GM21825 (cell line): Measurements from ENCODE around the gene CBR4.
"Not testable (repeated sequence)": the region's sequence is repeated elsewhere in the genome, so short reads cannot be mapped to it uniquely, and the experiment has no call there.

ENCODE experiments used
- ATAC-seq: cut with Tn5 transposase; IDR thresholded peaks from one replicate; pipeline ENCODE4 v1.9.1; 2021; ENCODE audit warnings: mild to moderate bottlenecking, moderate library complexity; ENCODE audit not compliant: unreplicated experiment

CBR4 gene

DNA sequence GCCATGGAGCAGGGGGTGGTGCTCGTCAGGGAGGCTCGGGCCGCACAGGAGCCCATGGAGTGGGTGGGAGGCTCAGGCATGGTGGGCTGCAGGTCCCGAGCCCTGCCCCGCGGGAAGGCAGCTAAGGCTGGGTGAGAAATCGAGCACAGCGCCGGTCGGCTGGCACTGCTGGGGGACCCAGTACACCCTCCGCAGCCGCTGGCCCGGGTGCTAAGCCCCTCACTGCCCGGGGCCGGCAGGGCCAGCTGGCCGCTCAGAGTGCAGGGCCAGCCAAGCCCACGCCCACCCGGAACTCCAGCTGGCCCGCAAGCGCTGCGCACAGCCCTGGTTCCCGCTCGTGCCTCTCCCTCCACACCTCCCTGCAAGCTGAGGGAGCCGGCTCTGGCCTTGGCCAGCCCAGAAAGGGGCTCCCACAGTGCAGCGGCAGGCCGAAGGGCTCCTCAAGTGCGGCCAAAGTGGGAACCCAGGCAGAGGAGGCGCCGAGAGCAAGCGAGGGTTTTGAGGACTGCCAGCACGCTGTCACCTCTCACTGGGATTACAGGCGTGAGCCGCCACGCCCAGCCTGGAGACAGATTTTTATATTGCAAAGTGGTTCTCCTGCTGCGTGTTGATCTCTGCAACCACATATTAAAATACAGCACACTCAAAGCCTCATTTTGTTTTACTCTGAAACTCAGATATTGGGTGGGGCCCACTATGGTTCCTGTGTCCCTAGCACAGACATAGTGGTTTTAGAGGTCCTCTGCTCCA lies 26.0 kb upstream of the CBR4 start:
- not testable (repeated sequence) for ATAC-seq

GRCh38 chr4:169033660-169034059 lies 23.6 kb upstream of the CBR4 start:
- ATAC-seq = no peak

GRCh38 chr4:169032883-169033645 lies 23.0 kb upstream of the CBR4 start:
- no peak for ATAC-seq

DNA sequence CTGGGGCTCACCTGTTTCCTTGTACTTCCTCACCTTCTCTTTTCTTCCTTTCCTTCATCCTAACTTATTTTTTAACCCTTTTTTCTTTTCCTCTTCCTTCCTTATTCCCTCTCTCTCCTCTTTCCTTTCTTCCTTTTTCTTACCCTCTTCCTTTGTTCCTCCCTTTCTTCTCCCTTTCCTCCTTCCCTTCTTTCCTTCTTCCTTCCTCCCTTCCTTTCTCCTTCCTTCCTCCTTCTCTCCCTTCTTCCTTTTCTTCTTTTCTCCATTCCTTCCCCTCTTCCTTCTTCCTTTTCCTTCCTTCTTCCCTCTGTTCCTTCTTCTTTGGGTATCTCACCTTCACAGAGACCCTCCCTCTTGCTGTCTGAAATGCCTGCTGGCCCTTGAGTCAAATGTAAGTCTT lies 22.1 kb upstream of the CBR4 start:
- no peak for ATAC-seq

DNA sequence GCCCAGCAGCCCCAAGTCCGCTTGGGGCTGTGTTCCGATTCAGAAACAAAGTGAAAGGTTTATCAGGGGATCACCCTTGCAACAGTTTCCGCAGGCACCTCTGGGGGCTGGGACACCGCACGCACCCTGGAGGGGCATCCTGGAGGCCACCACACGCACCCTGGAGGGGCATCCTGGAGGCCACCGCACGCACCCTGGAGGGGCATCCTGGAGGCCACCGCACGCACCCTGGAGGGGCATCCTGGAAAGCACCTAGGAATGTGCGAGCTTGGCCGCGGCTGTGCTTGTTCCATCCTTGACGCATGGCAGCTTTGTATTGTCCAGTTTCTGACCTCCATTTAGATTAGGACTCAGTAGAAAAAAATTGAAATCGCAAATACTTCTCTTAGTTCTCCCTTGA lies 21.3 kb upstream of the CBR4 start:
- ATAC-seq = no peak

DNA sequence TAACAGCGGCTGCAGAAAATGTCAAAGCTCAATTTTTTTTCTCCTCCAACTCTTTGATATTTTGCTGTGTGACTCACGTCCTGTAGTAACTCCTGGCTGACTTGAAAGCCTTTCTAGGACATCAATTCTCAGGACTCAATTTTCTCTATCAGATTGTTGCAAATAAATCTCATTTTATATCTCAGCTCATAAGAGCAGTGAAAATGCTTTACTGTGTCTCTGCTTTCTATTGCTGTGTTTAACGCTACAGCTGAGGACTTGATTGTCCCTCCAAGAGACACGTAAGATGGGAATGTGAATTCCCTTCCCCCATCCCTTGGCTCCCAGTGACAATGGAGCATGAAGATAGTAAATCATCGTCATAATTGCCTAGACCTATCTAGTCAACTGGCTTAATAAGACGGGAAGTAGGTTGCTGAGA lies 20.5 kb upstream of the CBR4 start:
- no peak for ATAC-seq

DNA sequence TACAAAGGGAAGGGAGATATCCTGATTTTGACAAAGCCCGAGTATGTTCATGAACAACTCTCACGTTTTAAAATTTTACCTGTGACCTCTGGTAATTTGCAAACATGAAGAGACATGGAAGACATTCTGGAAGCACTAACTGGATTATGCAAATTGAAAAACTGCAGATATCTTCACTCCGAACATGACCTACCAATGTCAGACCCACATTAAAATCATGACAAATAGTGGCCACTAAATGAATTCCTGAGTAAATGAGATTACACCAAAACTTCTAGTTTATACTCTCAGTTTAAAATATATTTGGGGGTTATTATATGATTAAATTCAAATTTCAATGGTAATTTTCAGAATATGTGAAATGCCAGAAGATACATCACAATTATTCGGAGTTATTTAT lies 19.9 kb upstream of the CBR4 start:
- ATAC-seq = no peak

DNA sequence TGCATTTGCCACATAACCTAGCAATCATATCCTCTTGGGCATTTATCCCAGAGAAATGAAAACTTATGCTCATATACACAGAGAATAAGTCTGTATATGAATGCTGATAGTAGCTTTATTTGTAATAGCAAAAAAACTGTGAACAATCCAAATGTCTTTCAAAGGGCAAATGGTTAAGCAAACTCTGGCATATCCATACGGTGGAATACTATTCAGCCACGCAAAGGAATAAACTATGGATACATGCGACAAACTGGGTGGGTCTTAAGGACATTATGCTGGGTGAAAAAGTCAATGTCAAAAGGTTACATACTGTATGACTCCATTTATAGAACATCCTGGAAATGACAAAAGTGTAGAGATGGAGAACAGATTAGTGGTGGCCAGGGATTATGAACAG lies 17.6 kb upstream of the CBR4 start:
- no peak for ATAC-seq

DNA sequence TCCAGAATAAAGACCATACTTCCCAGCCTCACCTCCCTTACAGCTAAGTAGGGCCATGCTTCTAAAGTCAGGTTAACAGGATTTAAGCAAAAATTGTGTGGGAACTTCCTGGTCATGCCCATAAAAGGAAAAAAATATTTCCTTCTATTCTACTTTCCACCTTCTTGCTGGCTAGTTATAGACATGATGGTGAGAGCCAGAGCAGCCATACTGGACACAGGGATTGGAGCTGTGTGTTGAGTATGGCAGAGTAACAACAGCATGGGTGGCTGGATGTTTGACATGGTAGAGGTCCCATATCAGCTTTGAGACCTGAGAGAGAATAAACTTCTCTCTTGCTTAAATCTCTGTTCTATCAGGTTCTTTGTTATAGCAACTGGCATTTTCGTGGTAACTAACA lies 15.1 kb upstream of the CBR4 start:
- ATAC-seq = no peak

GRCh38 chr4:169024762-169025161 lies 14.7 kb upstream of the CBR4 start:
- peak; percentile 73 for ATAC-seq

DNA sequence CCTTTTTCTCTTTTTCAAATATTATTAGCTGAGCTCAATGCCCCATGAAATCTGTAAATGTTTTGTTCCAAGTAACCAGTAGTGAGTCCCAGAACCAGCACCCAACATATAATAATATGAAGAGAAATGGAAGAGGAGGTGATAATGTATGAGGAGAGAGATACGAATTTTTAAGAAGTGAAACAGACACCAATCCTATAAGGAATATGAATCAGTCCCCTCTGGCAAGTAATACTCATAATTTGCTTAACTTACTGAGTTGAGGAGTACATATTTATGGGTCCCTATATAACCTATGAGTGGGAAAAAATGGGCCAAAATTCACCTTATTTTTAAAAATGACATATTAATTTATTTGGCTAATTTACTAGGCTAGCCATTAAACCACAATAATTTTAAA lies 8.4 kb upstream of the CBR4 start:
- ATAC-seq = no peak

- no peak for ATAC-seq
Measured at GRCh38 chr4:169017971-169018370, 7.9 kb upstream of the CBR4 start.

DNA sequence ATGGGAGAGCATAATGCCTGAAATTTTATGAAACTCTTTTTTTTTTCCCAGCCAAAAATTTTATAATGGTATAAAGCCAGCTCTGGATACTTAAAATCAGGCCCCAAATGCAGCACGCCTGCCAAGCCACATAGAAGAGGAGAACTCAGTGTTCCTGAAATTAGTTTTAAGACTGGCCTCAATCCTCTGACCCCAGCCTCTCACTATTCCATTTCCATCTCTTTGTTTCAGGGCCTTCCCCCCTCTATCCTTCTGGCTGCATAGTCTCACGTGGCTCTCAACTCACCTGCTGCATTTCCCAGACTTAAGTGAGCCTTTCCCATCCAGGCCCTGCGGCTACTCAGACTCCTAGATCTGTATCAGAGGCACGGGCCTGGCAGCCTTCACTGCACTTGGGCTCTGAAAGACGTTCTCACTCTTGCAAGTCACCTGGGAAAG lies 5.2 kb upstream of the CBR4 start:
- ATAC-seq = no peak

DNA sequence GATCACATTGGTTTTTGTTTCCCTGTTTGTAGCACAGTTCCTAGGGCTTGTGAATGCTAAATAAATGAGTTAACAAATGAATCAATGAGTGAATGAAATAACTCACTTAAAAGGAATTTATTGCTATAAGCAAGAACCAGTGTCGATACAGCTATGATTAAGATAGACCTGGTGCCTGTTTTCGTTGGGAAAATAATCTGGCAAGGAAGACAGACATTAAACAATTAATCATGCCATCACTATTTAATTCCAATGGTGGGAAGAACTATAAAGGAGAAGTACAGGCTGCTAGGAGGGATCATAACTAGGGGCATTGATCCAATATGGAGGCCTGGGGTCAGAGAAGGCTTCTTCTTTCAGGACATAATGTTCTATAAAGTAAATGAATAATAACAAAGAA lies 4.5 kb upstream of the CBR4 start:
- ATAC-seq = no peak

DNA sequence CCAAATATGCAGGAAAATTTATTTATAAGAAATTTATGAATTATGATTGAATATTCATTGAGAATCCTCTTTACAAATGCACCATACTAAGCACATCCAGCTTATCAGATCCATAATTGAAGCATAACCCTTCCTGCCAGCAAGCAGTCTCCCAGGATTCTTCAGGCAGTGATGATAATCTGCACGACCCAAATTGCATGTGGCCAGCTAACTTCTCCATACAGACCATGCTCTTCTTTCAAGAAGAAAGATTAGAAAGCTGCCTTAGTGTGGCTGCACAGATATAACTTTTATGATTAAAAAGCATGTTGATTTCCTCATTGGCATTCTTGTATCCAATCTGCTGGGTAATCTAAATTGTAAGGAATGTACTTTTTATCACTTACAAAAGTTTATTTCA lies 3.3 kb upstream of the CBR4 start:
- no peak for ATAC-seq

- ATAC-seq = no peak
Measured at GRCh38 chr4:169012049-169012448, 2.0 kb upstream of the CBR4 start.

- peak; percentile 38 for ATAC-seq
Measured at GRCh38 chr4:169009286-169010124, 550 bp downstream of the CBR4 start.

- ATAC-seq = no peak
Measured at GRCh38 chr4:169005453-169006099, 4.5 kb downstream of the CBR4 start.

GRCh38 chr4:169000315-169000714 lies 9.7 kb downstream of the CBR4 start:
- no peak for ATAC-seq

GRCh38 chr4:168999809-169000208 lies 10.2 kb downstream of the CBR4 start:
- no peak for ATAC-seq

DNA sequence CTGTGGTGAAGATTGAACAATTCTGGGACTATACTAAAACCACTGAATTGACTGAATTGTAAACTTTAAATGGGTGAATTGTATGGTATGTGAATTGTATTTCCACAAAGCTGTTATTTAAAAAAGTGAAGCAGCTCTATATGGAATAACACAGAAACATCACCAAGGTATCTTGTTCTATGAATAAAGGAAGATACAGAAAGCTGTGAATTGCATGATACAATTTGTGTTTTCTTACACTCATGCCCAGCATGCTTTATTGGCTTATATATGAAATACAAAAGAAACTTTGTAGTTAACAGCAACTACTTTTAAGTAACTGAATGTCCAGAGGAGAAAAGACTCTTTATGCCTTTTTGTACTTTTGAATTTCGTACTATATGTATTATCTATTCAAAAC lies 11.5 kb downstream of the CBR4 start:
- no peak for ATAC-seq
